ENCODE measurements around the gene RIBC2. TPM values are rescaled to one million over a fixed set of nuclear protein-coding genes. Genes with fewer than 3 reads are reported as not detected.

Gene RIBC2
- total and polyA plus RNA-seq, 2 of the 4 experiments (the other 2 are of a cell fraction): 0.29 to 0.36 TPM

DNA sequence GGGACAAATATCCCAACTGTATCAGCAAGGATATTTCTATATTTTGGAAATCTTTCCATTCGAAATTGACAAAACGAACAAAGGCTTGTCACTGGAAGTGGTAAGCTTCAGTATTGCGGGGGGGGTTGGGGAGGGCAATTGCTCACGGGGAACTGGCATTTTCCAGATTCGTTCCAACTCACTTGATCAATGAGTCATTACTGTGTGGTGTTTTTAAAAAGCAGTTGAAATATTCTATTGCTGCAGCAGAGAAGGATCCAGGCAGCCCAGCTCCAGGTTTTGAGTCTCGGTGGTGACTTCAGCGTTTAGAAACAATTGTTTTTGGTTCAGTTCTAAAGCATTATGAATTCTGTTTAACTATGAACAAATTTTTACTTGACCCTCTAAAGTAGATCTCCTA is 55.4 kb downstream of the RIBC2 start:
- no peak overlapping the region for H3K56ac ChIP-seq (ENCODE audit: extremely low read depth, insufficient read depth, low read length)
- H3K27me3 ChIP-seq (ENCODE audit: control insufficient read depth, insufficient read depth, low read length): no peaks in the 10 kb centered on the region
- no TSS peak for BruUV-seq (replicated peaks)
- no peaks in the 10 kb centered on the region for H4K20me1 ChIP-seq (ENCODE audit: insufficient read depth, low read length)
- no peak overlapping the region for H3K27ac ChIP-seq (ENCODE audit: insufficient read depth, low read length)
- no peak overlapping the region for H2AFZ ChIP-seq (replicated peaks; ENCODE audit: low read length, poor library complexity)
- H3K4me3 ChIP-seq (ENCODE audit: insufficient read depth, low read depth, low read length): no peak overlapping the region
- WGBS, 2 experiments (ENCODE audit: extremely low coverage in 2 of 2, insufficient read length in 1 of 2): 73% methylated on average over 3 of the region's 7 CpGs; no CpG with 5 or more reads in 1 of the 2 experiments
- ChIA-PET CTCF (no interaction called here), POLR2A (ENCODE audit: unreplicated experiment) (interaction anchor here (0.6 kb wide), 2 partner anchors 10 to 52 kb away, joined by 3 to 19 read pairs; no protein-coding TSS in a partner anchor)
- H3K4ac ChIP-seq (ENCODE audit: low read depth, low read length): no peak overlapping the region
- no peak overlapping the region for H3K9ac ChIP-seq (ENCODE audit: low read depth, low read length)
- no peaks in the 10 kb centered on the region for H3K36me3 ChIP-seq (ENCODE audit: control insufficient read depth, insufficient read depth, low read length)
- H4K8ac ChIP-seq (ENCODE audit: low read depth in 2 of 2, low read length in 2 of 2): no peak overlapping the region; a peak in 1 of 4 replicates
- DNase-seq (peak; percentile 63), ATAC-seq (ENCODE audit: low read depth) (peak; percentile 81)
- no peak overlapping the region for H4K91ac ChIP-seq (ENCODE audit: insufficient read depth, low read depth, low read length)
- peak overlapping the region; percentile 37 for H2BK5ac ChIP-seq (ENCODE audit: low read depth, low read length, poor library complexity, severe bottlenecking)
- H3K79me1 ChIP-seq (ENCODE audit: low read depth in 1 of 2, low read length in 2 of 2): no peaks in the 10 kb centered on the region
- dilution Hi-C loops (cut with HindIII; ENCODE audit: low sequenced_read_pairs, unreplicated experiment) (no loop called here), in situ Hi-C loops (cut with MboI; ENCODE audit: low sequenced_read_pairs) (no loop called here), intact Hi-C loops (cut with micrococcal nuclease) (no loop called here)
- H2BK15ac ChIP-seq (ENCODE audit: low read depth, low read length): 0 out of 3 replicates have a peak overlapping the region, but pooled peaks have one; percentile 50
- no peak overlapping the region for H2AK9ac ChIP-seq (replicated peaks; ENCODE audit: low read depth, low read length, poor library complexity)
- no peak overlapping the region for H4K5ac ChIP-seq (ENCODE audit: low read depth, low read length)
- no peak overlapping the region for H2AK5ac ChIP-seq (ENCODE audit: low read depth, low read length)
- H2BK20ac ChIP-seq (ENCODE audit: low read depth, low read length): 0 out of 2 replicates have a peak overlapping the region, but pooled peaks have one; percentile 8
- H2BK120ac ChIP-seq (ENCODE audit: low read depth, low read length): peak overlapping the region; percentile 69; the same call in 1 of the 2 replicates
- no peaks in the 10 kb centered on the region; the same call in 1 of the 2 replicates for H3K9me1 ChIP-seq (ENCODE audit: insufficient read depth, low read length)
- 0 out of 2 replicates have a peak overlapping the region, but pooled peaks have one; percentile 14 for H3K14ac ChIP-seq (replicated peaks; ENCODE audit: low read depth, low read length)
- H3K4me1 ChIP-seq (ENCODE audit: control insufficient read depth, insufficient read depth, low read length): peaks cover 14% of the 10 kb centered on the region
- H3K4me2 ChIP-seq (ENCODE audit: low read depth, low read length): no peak overlapping the region
- H3K23ac ChIP-seq (ENCODE audit: low read depth, low read length): no peak overlapping the region
- no peak overlapping the region; the same call in 1 of the 2 replicates for H3K18ac ChIP-seq (ENCODE audit: low read depth, low read length)
- peaks cover 11% of the 10 kb centered on the region for H3K9me3 ChIP-seq (ENCODE audit: control insufficient read depth, insufficient read depth, low read length)
- TF ChIP-seq SMC3 (IDR thresholded peaks at IDR 0.05; ENCODE audit: low read depth, low read length): no peak
- no peak for TF ChIP-seq USF2 (IDR thresholded peaks at IDR 0.05; ENCODE audit: low read depth, low read length)
- TF ChIP-seq ELK1 (IDR thresholded peaks at IDR 0.05; ENCODE audit: borderline replicate concordance, low read depth, low read length): no peak
- TF ChIP-seq MXI1 (IDR thresholded peaks at IDR 0.05; ENCODE audit: borderline replicate concordance, low read depth, low read length): no peak
- no peak for TF ChIP-seq RFX5 (IDR thresholded peaks at IDR 0.05; ENCODE audit: low read depth, low read length)
- TF ChIP-seq MAFK (IDR thresholded peaks at IDR 0.05; ENCODE audit: low read depth, low read length): no peak
- TF ChIP-seq BHLHE40 (IDR thresholded peaks at IDR 0.05; ENCODE audit: low read depth, low read length): no peak
- no peak for TF ChIP-seq CHD1 (IDR thresholded peaks at IDR 0.05; ENCODE audit: low read depth, low read length)
- no peak for TF ChIP-seq MAZ (IDR thresholded peaks at IDR 0.05; ENCODE audit: borderline replicate concordance, low read depth, low read length)
- no peak for TF ChIP-seq NFE2L2 (IDR thresholded peaks at IDR 0.05; ENCODE audit: low read depth, low read length)
- TF ChIP-seq POLR2A (IDR thresholded peaks at IDR 0.05; ENCODE audit: low read depth, low read length): no peak
- no peak for TF ChIP-seq RCOR1 (IDR thresholded peaks at IDR 0.05; ENCODE audit: insufficient replicate concordance, low read length)
- no peak; the same call in 1 of the 2 replicates for TF ChIP-seq FOS (IDR thresholded peaks at IDR 0.05; ENCODE audit: low read depth, low read length)
- no peak for TF ChIP-seq CEBPB (IDR thresholded peaks at IDR 0.05; ENCODE audit: low read depth, low read length)
- TF ChIP-seq, protein P1, sequence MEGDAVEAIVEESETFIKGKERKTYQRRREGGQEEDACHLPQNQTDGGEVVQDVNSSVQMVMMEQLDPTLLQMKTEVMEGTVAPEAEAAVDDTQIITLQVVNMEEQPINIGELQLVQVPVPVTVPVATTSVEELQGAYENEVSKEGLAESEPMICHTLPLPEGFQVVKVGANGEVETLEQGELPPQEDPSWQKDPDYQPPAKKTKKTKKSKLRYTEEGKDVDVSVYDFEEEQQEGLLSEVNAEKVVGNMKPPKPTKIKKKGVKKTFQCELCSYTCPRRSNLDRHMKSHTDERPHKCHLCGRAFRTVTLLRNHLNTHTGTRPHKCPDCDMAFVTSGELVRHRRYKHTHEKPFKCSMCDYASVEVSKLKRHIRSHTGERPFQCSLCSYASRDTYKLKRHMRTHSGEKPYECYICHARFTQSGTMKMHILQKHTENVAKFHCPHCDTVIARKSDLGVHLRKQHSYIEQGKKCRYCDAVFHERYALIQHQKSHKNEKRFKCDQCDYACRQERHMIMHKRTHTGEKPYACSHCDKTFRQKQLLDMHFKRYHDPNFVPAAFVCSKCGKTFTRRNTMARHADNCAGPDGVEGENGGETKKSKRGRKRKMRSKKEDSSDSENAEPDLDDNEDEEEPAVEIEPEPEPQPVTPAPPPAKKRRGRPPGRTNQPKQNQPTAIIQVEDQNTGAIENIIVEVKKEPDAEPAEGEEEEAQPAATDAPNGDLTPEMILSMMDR (conservative IDR thresholded peaks at IDR 0.05; ENCODE audit: low read depth, low read length): no peak

Measured in IMR-90 (cell line).